Measurements from ENCODE around the gene TPRG1L. TPM values are rescaled to one million over a fixed set of nuclear protein-coding genes. Genes with fewer than 3 reads are reported as not detected.

TPRG1L gene
- total RNA-seq, 1 experiment from 2014 or later = 17.4 TPM

DNA sequence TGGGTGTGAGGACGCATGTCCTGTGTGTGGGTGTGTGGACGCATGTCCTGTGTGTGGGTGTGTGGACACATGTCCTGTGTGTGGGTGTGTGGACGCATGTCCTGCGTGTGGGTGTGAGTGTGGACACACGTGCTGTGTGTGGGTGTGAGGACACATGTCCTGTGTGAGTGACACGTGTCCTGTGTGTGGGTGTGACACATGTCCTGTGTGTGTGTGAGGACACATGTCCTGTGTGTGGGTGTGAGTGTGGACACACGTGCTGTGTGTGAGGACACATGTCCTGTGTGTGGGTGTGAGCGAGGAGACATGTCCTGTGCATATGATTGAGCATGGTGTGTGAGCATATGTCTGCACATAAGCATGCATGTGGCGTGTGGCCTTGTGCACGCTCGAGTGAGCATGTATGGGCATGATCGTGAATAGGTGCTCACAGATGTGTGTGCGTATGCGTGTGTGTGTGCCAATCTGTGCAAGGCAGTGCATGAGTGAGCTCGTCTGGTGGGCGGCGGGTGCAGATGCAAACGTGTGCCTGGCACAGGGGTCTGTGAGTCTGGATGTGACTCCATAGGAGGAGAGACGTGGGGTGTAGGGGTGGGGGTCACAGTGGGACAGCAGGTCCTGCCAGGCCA, 38.8 kb upstream of the TPRG1L start:
- Histone ChIP-seq H3K4me3 (no peak overlapping the region), H3K36me3 (no peaks in the 10 kb centered on the region), H3K27ac (no peak overlapping the region), H3K4me1 (replicated peaks) (no peaks in the 10 kb centered on the region), H3K9me3 (replicated peaks) (no peaks in the 10 kb centered on the region), H3K27me3 (replicated peaks) (peaks cover 4% of the 10 kb centered on the region; the same call in 1 of the 2 replicates)
- DNase-seq (ENCODE audit: low read depth in 1 of 2, low spot score in 2 of 2) = no peak

- Histone ChIP-seq H3K4me3 (no peak overlapping the region), H3K4me1 (replicated peaks) (no peaks in the 10 kb centered on the region), H3K27me3 (replicated peaks) (no peaks in the 10 kb centered on the region; the same call in 1 of the 2 replicates), H3K36me3 (no peaks in the 10 kb centered on the region), H3K9me3 (replicated peaks) (no peaks in the 10 kb centered on the region), H3K27ac (no peak overlapping the region)
- DNase-seq (ENCODE audit: low read depth in 1 of 2, low spot score in 2 of 2) = no peak
Measured at GRCh38 chr1:3586986-3587759, 37.6 kb upstream of the TPRG1L start.

DNA sequence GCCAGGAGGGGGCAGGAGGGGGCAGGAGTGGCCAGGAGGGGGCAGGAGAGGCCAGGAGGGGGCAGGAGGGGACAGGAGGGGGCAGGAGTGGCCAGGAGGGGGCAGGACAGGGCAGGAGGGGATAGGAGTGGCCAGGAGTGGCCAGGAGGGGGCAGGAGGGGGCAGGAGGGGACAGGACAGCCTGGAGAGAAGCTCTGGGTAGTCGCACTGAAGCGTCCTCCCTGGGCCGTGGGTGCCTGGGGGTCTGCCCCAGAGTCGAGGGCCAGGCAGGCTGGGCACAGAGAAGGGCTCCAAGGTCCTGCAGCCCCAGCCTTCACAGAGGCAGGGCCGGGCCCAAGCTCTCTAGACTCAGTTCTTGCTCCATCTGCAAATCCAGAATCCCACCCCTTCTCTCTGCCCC, 36.4 kb upstream of the TPRG1L start:
- Histone ChIP-seq H3K4me3 (no peak overlapping the region), H3K27ac (no peak overlapping the region), H3K9me3 (replicated peaks) (no peaks in the 10 kb centered on the region), H3K27me3 (replicated peaks) (no peaks in the 10 kb centered on the region), H3K36me3 (no peaks in the 10 kb centered on the region), H3K4me1 (replicated peaks) (no peaks in the 10 kb centered on the region)
- no peak for DNase-seq (ENCODE audit: low read depth in 1 of 2, low spot score in 2 of 2)

DNA sequence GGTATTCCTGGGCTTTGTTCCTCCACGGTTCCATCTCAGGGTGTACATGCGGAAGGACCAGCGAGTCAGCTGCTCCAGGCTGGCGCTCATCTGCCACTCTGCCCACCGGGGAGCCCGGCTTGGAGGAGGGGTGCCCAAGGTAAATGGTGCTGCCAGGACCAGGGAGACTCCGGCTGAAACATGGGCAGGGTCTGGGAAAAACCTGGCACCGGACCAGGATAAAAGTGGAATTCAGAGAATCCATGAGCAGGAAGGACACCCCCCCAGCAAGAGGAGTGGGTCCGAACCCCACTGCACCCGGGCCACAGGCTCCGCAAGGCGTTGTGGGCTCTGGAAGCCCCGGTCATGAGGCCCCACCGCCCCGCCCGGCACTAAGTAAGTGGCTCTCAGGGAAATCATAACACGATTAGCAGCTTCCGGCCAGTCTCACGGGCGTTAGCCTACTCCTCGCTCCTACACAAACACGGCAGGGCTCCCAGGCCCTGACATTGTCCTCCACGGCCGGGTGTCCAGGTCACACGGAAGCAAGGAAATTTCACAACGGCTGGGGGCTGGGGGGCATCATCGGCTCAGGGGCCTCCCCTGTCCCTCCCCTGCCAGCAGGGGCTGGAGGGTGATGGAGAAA, 34.6 kb upstream of the TPRG1L start:
- no peak for DNase-seq (ENCODE audit: low read depth in 1 of 2, low spot score in 2 of 2)
- H3K36me3 ChIP-seq = no peaks in the 10 kb centered on the region
- no peak overlapping the region for H3K4me3 ChIP-seq
- H3K9me3 ChIP-seq (replicated peaks) = no peaks in the 10 kb centered on the region
- H3K27me3 ChIP-seq (replicated peaks) = peaks cover 4% of the 10 kb centered on the region; the same call in 1 of the 2 replicates
- no peak overlapping the region for H3K27ac ChIP-seq
- no peaks in the 10 kb centered on the region for H3K4me1 ChIP-seq (replicated peaks)

- no peaks in the 10 kb centered on the region for H3K4me1 ChIP-seq (replicated peaks)
- H3K4me3 ChIP-seq = no peak overlapping the region
- no peaks in the 10 kb centered on the region for H3K9me3 ChIP-seq (replicated peaks)
- no peaks in the 10 kb centered on the region for H3K36me3 ChIP-seq
- no peak for DNase-seq (ENCODE audit: low read depth in 1 of 2, low spot score in 2 of 2)
- peaks cover 6% of the 10 kb centered on the region; the same call in 1 of the 2 replicates for H3K27me3 ChIP-seq (replicated peaks)
- H3K27ac ChIP-seq = no peak overlapping the region
Measured at GRCh38 chr1:3590951-3591865, 33.6 kb upstream of the TPRG1L start.

DNA sequence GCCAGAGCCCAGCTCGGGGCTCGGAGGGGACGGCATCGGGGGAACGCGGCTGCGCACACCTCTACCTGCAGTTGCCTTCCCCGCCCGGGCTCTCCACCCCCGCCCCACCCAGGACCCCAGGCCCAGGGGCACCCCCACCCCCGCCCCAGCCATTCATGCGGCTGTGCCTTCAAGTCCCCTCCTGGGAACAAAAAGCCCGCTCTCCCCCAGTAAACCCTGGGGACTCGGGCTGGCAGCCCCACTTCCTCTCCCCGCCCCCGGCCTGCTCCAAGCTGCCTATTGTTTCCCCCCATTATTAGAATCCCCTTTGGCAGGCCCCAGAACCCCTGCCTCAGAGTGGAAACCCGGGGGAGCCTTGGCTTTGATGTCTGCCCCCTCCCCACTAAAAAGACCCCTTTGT, 31.5 kb upstream of the TPRG1L start:
- Histone ChIP-seq H3K27ac (no peak overlapping the region), H3K4me3 (no peak overlapping the region), H3K36me3 (no peaks in the 10 kb centered on the region), H3K9me3 (replicated peaks) (no peaks in the 10 kb centered on the region), H3K27me3 (replicated peaks) (peaks cover 15% of the 10 kb centered on the region), H3K4me1 (replicated peaks) (no peaks in the 10 kb centered on the region)
- no peak for DNase-seq (ENCODE audit: low read depth in 1 of 2, low spot score in 2 of 2)

- Histone ChIP-seq H3K4me1 (replicated peaks) (no peaks in the 10 kb centered on the region), H3K36me3 (no peaks in the 10 kb centered on the region), H3K9me3 (replicated peaks) (no peaks in the 10 kb centered on the region), H3K27me3 (replicated peaks) (peaks cover 18% of the 10 kb centered on the region), H3K27ac (no peak overlapping the region), H3K4me3 (no peak overlapping the region)
- no peak for DNase-seq (ENCODE audit: low read depth in 1 of 2, low spot score in 2 of 2)
Measured at GRCh38 chr1:3593745-3594144, 31.1 kb upstream of the TPRG1L start.

- Histone ChIP-seq H3K27me3 (replicated peaks) (peaks cover 29% of the 10 kb centered on the region), H3K4me1 (replicated peaks) (no peaks in the 10 kb centered on the region), H3K27ac (no peak overlapping the region), H3K36me3 (no peaks in the 10 kb centered on the region), H3K4me3 (no peak overlapping the region), H3K9me3 (replicated peaks) (no peaks in the 10 kb centered on the region)
- DNase-seq (ENCODE audit: low read depth in 1 of 2, low spot score in 2 of 2) = no peak
Measured at GRCh38 chr1:3594706-3595377, 30.0 kb upstream of the TPRG1L start.

GRCh38 chr1:3595949-3596348, 28.9 kb upstream of the TPRG1L start:
- Histone ChIP-seq H3K4me1 (replicated peaks) (no peaks in the 10 kb centered on the region), H3K9me3 (replicated peaks) (no peaks in the 10 kb centered on the region), H3K27me3 (replicated peaks) (peaks cover 35% of the 10 kb centered on the region), H3K36me3 (no peaks in the 10 kb centered on the region), H3K27ac (no peak overlapping the region), H3K4me3 (no peak overlapping the region)
- no peak for DNase-seq (ENCODE audit: low read depth in 1 of 2, low spot score in 2 of 2)

GRCh38 chr1:3596663-3597598, 27.9 kb upstream of the TPRG1L start:
- H3K4me3 ChIP-seq = no peak overlapping the region

DNA sequence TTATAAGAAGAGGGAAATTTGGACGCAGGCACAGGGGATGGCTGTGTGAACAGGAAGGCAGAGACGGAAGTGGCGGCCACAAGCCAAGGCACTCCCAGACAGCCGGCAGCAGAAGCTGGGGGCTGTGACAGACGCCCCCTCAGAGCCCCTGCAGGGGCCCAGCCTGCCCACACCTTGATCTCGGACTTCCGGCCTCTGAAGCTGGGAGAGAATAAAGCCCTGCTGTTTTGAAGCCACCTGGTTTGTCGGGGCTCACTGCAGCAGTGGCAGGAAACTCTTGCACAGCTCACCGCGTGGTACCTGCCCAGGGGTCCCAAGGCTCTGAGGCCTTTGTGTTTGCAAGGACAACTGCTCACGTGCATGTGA, 27.2 kb upstream of the TPRG1L start:
- no peaks in the 10 kb centered on the region for H3K9me3 ChIP-seq (replicated peaks)
- H3K4me3 ChIP-seq = no peak overlapping the region
- H3K4me1 ChIP-seq (replicated peaks) = no peaks in the 10 kb centered on the region
- H3K27me3 ChIP-seq (replicated peaks) = peaks cover 40% of the 10 kb centered on the region
- no peak overlapping the region for H3K27ac ChIP-seq
- no peaks in the 10 kb centered on the region for H3K36me3 ChIP-seq
- no peak for DNase-seq (ENCODE audit: low read depth in 1 of 2, low spot score in 2 of 2)

More at GRCh38 chr1:3596663-3597598, 27.9 kb upstream of the TPRG1L start:
- Histone ChIP-seq H3K4me1 (replicated peaks) (no peaks in the 10 kb centered on the region), H3K27ac (no peak overlapping the region), H3K27me3 (replicated peaks) (peaks cover 40% of the 10 kb centered on the region), H3K9me3 (replicated peaks) (no peaks in the 10 kb centered on the region), H3K36me3 (no peaks in the 10 kb centered on the region)
- no peak for DNase-seq (ENCODE audit: low read depth in 1 of 2, low spot score in 2 of 2)

DNA sequence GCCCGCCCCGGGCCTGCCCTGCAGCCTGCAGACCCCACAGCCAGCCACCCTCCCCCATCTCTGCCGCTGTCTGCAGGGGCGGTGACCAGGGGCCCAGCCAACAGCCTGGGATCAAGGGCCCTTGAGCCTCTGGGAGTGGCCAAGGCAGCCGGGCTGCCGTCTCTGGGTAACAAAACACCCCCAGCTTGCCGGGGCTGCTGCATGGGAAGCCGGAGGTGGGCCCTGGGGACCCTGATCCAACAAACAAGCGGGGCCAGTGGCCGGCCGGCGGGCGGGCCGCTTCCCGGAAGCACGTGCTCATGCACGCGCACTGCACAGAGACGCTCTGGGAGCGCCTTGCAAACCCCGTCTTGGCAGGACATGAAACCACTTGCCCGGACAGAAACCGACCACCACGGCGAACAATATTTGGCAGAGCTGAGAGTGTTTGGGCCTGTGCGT, 26.7 kb upstream of the TPRG1L start:
- Histone ChIP-seq H3K9me3 (replicated peaks) (no peaks in the 10 kb centered on the region), H3K4me3 (no peak overlapping the region), H3K36me3 (no peaks in the 10 kb centered on the region), H3K27me3 (replicated peaks) (peaks cover 40% of the 10 kb centered on the region), H3K27ac (no peak overlapping the region), H3K4me1 (replicated peaks) (no peaks in the 10 kb centered on the region)
- no peak for DNase-seq (ENCODE audit: low read depth in 1 of 2, low spot score in 2 of 2)
